Neuron (in vitro differentiated cells): ENCODE data around the gene MYO7B.

ENCODE experiments used
- H2AFZ ChIP-seq: one replicate; pipeline ENCODE4 v1.6.1; 2013; ENCODE audit warnings: low read depth, mild to moderate bottlenecking, inconsistent platforms, low read length, moderate library complexity
- H3K27me3 ChIP-seq: one replicate; pipeline ENCODE4 v1.6.1; 2013; ENCODE audit warnings: low read length; ENCODE audit not compliant: insufficient read depth
- H3K36me3 ChIP-seq: one replicate; pipeline ENCODE4 v1.6.1; 2013; ENCODE audit warnings: low read length; ENCODE audit not compliant: insufficient read depth
- H3K4me1 ChIP-seq: one replicate; pipeline ENCODE4 v1.6.1; 2013; ENCODE audit warnings: low read length; ENCODE audit not compliant: insufficient read depth
- H3K4me3 ChIP-seq: 2 replicates; pipeline ENCODE4 v1.5.1; 2013; ENCODE audit warnings: mild to moderate bottlenecking, low read length, moderate library complexity
- H3K9me3 ChIP-seq: one replicate; pipeline ENCODE4 v1.6.1; 2013; ENCODE audit warnings: low read length

The MYO7B gene

DNA sequence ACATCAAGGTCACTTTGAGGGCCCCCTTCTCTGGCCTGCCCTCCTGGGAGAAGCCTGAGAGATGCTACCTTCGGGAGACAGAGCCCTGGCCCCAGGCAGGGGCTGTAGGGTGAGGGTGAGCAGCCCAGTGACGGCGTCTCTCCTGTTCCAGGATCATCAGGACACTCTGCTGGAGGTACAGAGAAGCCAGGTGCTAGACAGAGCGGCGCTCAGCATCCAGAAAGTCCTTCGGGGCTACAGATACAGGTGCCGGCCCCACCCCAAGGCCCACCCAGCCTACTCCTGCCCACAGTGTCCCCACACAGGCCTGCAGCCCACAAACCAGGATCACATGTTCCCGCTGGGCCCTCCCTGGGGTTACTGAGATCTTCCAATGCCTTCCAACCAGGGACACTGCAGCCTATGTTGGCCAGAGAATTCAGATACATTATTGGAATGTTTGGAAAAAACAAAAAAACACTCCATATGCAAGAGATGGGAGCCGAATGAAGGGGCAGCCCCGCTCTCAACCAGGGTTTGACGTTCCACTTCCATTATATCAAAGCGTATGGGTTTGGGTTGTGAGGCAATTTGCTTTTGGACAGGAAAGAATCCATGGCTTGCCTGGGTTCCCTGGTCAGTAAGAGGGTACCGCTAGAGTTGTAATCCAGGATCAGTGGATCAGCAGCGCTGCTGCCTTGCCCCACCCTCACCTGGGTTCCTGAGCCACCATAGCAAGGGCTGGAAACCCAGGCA, 61.0 kb downstream of the MYO7B start:
- Histone ChIP-seq H3K4me3 (no peak overlapping the region), H3K27me3 (no peaks in the 10 kb centered on the region), H3K9me3 (peaks cover 2% of the 10 kb centered on the region), H3K36me3 (no peaks in the 10 kb centered on the region), H2AFZ (no peak overlapping the region), H3K4me1 (no peaks in the 10 kb centered on the region)

DNA sequence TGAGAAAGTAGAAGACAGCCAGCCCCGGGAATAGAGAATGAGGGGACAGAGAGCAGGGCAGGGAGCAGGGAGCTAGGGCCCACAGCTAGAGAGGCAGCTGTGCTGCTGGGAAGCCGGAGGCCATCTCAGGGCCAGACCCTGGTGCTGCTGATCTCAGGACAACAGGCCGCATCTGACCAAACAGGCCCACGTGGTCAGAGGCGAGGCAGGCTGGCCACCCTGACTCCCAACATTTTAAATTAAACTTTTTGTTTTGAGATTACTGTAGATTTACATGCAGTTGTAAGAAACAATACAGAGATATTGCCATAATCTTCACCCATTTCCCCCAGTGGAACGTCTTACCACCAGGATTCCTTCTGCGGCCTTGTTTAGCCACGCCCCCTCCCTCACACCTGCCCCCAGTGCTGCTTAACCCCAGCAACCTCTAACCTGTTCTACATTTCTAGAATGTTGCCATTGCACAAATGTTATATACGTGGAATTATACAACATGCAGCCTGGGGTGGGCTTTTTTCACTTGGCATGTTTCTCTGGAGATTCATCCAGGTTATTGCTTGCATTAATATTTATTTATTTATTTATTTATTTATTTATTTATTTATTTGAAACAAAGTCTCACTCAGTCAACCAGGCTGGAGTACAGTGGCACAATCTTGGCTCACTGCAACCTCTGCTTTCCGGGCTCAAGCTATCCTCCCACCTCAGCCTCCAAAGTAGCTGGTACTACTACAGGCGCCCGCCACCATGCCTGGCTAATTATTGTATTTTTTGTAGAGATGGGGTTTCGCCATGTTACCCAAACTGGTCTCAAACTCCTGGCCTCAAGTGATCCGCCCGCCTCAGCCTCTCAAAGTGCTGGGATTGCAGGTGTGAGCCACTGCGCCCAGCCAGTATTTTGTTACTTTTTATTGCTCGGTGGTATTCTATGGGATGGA, 61.8 kb downstream of the MYO7B start:
- Histone ChIP-seq H2AFZ (no peak overlapping the region), H3K36me3 (no peaks in the 10 kb centered on the region), H3K9me3 (peaks cover 4% of the 10 kb centered on the region), H3K27me3 (no peaks in the 10 kb centered on the region), H3K4me3 (no peak overlapping the region), H3K4me1 (no peaks in the 10 kb centered on the region)

DNA sequence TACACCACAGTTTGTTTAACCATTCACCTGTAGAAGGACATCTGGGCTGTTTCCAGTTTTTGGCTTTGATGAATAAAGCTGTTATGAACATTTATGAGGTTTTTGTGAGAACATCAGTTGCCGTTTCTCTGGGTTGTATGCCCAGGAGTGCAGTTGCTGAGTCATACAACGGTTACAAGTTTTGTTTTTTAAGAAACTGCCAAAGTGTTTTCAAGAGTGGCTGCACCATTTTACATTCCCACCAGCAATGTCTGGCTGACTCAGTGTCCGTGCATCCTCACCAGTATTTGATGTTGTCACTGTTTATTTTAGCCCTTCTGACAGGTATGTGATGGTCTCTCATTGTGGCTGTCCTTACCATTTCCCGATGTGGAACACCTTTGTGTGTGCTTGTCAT, 62.5 kb downstream of the MYO7B start:
- H3K9me3 ChIP-seq = peaks cover 4% of the 10 kb centered on the region
- no peaks in the 10 kb centered on the region for H3K27me3 ChIP-seq
- H3K36me3 ChIP-seq = no peaks in the 10 kb centered on the region
- H3K4me3 ChIP-seq = no peak overlapping the region
- H3K4me1 ChIP-seq = no peaks in the 10 kb centered on the region
- H2AFZ ChIP-seq = no peak overlapping the region

DNA sequence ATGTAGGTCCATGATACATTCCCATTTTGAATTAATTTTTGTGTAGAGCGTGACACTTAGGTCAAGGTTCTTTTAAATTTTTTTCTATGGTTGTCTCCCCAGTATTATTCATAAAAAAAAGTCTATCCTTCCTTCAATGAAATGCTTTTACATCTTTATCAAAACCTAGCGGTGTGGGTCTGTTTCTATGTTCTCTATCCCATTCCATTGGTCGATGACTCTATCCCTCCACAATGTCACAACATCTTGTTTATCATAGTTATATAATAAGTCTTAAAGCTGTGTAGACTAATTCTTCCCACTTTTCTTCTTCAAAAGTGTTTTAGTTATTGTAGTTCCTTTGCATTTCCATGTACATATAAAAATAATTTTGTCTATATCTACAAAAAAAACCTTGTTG, 63.2 kb downstream of the MYO7B start:
- Histone ChIP-seq H3K36me3 (no peaks in the 10 kb centered on the region), H2AFZ (no peak overlapping the region), H3K4me3 (no peak overlapping the region), H3K9me3 (peaks cover 4% of the 10 kb centered on the region), H3K4me1 (no peaks in the 10 kb centered on the region), H3K27me3 (no peaks in the 10 kb centered on the region)

DNA sequence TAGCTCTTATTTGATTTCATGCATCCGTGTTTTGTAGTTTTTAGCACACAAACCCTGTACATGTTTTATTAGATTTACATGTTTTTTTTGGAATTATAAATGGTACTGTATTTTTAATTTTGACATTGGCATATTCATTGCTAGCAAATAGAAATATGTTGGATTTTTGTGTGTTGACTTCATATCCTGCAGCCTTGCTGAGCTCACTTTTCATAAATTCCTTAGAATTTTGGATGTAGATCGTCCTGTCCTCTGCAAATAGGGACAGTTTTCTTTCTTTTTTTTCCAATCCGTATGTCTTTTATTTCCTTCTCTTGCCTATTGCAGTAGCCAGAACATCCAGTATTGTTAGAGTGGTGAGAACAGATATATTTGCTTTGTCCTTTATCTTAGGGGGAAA, 63.7 kb downstream of the MYO7B start:
- H3K9me3 ChIP-seq = peaks cover 4% of the 10 kb centered on the region
- H3K4me1 ChIP-seq = no peaks in the 10 kb centered on the region
- H3K27me3 ChIP-seq = no peaks in the 10 kb centered on the region
- H3K4me3 ChIP-seq = no peak overlapping the region
- H3K36me3 ChIP-seq = no peaks in the 10 kb centered on the region
- no peak overlapping the region for H2AFZ ChIP-seq

DNA sequence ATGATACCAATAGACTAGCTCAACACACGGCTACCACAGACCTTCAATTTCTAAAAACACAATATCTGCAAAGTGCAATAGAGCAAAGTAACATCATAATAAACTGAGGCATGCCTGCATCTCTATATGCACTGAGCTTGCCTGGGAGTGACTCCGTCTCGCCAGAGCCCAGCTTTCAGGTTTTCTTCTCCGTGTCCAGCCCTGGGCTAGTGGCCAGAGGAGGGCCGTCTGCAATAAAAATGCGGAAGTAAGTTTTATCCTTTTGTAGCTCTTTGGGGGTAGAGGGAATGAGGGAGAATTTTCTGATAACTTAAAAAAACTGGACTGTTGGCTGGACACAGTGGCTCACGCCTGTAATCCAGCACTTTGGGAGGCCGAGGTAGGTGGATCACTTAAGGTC, 69.5 kb downstream of the MYO7B start:
- no peak overlapping the region for H2AFZ ChIP-seq
- no peaks in the 10 kb centered on the region for H3K27me3 ChIP-seq
- H3K4me1 ChIP-seq = no peaks in the 10 kb centered on the region
- peaks cover 5% of the 10 kb centered on the region for H3K9me3 ChIP-seq
- H3K36me3 ChIP-seq = no peaks in the 10 kb centered on the region
- no peak overlapping the region for H3K4me3 ChIP-seq

DNA sequence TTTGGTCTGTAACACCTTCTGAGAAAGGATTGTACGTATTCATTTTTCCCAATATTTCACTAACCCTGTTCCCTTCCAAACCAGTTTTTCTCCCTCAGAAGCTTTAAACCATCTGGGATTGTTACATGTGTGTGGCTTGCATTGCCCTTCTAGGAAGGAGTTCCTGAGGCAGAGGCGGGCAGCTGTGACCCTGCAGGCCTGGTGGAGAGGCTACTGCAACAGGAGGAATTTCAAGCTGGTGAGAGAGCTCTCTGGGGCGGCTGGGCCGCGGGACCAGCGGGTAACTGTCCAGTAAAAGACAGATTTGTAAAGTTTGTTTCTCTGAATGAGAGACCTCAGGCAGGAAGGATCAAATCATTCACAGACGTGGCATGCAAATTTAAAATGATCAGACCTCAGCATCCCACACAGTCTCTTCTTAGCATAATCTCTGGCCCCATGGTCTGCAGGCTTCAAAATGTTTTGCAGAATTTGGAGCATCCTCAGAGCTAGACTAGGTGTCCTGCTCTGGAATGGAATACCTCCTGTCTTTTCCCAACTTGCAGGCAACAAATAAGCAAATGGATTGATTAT, 70.3 kb downstream of the MYO7B start:
- no peaks in the 10 kb centered on the region for H3K4me1 ChIP-seq
- H3K9me3 ChIP-seq = peaks cover 5% of the 10 kb centered on the region
- no peaks in the 10 kb centered on the region for H3K27me3 ChIP-seq
- H3K36me3 ChIP-seq = no peaks in the 10 kb centered on the region
- no peak overlapping the region for H3K4me3 ChIP-seq
- H2AFZ ChIP-seq = no peak overlapping the region

DNA sequence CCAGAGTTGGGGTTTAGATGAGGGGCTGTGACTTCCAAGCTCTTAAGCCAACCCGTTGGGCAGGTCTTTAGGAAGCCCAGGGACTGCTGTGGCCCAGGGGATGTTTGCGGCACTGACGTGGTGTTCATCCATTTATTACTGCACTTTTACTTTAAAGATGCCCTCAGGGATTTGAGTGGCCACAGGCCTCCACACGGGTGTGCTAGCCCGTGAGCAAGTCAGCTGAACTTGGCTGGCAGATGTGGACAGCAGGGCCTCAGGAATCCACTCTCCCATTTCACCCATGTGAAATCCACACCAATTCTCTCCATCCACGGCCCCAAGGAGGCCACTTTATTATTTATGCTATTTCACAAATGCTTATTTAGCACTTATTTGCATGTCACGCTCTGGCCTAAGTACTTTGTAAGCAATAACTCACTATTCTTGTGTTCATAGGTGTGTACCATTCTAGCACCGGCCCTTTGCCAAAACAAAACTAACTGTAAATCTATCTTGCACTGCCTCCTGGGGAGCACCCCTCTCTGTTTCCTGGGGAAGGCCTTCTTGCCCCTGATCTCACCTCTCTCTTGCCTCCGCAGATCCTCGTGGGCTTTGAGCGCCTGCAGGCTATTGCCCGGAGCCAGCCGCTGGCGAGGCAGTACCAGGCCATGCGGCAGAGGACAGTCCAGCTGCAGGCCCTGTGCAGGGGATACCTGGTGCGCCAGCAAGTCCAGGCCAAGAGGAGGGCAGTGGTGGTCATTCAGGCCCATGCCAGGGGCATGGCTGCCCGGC, 71.3 kb downstream of the MYO7B start:
- Histone ChIP-seq H3K9me3 (peaks cover 5% of the 10 kb centered on the region), H3K36me3 (no peaks in the 10 kb centered on the region), H2AFZ (no peak overlapping the region), H3K4me3 (no peak overlapping the region), H3K27me3 (no peaks in the 10 kb centered on the region), H3K4me1 (no peaks in the 10 kb centered on the region)

DNA sequence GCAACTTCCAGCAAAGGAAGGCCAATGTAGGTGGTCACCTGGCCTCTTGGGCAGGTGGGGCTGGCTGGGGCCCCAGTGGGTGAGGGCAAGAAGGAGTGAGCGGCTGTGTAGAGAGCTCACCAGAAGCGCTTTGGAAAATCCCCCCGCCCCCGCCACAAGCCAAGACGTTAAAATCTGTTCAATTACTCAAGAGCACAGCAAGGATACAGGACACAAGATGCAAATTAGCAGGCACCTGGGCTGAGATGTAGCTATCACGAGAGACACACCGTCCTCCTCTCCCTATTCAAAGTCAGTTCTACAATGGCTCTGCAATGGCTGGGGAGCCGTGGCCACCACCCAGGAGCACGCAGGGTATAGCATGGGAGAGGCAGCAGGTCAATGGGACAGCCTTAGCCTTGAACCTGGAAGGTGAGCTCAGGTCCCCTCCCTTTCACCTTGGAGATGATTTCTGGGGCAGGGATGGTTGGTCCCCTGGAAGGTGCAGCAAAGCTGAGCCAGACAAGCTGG, 72.0 kb downstream of the MYO7B start:
- Histone ChIP-seq H3K36me3 (no peaks in the 10 kb centered on the region), H3K4me3 (no peak overlapping the region)

DNA sequence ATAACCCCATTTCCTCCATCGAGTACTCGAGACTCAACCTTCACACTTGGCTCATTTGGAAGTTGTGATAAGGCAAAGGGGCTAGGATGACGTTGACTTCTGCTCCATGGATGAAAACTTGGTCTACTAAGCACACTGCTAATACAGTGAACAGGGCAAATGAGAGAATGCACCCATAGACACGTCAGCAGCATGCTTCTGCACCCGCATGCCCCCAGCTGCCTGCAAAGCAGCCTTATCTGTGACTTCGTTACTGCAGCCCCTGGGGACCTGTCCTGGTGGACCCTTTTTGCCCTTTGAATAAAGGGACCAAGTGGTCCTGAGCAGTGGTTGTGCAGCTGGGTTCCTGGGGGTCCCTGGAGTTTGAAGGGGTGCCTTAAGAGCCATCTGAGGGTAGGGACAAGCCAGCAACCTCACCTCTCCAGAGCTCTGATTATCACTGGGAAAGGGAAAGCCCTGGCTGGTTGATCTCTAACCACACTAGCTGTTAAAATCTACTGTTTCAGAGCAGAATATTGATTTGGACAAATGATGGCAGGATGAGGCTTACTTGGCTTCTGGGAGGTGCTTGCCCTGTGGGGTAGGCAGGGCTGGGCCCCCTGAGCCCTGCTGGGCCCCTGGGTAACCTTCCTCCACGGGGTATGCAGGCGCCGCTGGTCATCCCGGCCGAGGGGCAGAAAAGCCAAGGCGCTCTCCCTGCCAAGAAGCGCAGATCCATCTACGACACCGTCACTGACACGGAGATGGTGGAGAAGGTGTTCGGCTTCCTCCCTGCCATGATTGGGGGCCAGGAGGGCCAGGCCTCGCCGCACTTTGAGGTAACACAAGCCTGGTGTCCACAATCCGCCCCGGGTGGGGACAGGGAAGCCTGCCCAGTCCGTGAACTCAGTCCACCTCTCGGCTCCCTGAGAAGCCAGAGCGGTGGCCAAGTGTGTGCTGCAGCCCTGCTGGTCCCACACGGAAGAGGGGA, 72.9 kb downstream of the MYO7B start:
- no peak overlapping the region for H3K4me3 ChIP-seq
- H3K36me3 ChIP-seq = no peaks in the 10 kb centered on the region
- H3K27me3 ChIP-seq = peaks cover 4% of the 10 kb centered on the region
- H3K4me1 ChIP-seq = no peaks in the 10 kb centered on the region
- no peak overlapping the region for H2AFZ ChIP-seq
- H3K9me3 ChIP-seq = peaks cover 6% of the 10 kb centered on the region

More for the DNA sequence above, 72.0 kb downstream of the MYO7B start:
- Histone ChIP-seq H3K27me3 (peaks cover 4% of the 10 kb centered on the region), H3K9me3 (peaks cover 6% of the 10 kb centered on the region), H2AFZ (no peak overlapping the region), H3K4me1 (no peaks in the 10 kb centered on the region)

DNA sequence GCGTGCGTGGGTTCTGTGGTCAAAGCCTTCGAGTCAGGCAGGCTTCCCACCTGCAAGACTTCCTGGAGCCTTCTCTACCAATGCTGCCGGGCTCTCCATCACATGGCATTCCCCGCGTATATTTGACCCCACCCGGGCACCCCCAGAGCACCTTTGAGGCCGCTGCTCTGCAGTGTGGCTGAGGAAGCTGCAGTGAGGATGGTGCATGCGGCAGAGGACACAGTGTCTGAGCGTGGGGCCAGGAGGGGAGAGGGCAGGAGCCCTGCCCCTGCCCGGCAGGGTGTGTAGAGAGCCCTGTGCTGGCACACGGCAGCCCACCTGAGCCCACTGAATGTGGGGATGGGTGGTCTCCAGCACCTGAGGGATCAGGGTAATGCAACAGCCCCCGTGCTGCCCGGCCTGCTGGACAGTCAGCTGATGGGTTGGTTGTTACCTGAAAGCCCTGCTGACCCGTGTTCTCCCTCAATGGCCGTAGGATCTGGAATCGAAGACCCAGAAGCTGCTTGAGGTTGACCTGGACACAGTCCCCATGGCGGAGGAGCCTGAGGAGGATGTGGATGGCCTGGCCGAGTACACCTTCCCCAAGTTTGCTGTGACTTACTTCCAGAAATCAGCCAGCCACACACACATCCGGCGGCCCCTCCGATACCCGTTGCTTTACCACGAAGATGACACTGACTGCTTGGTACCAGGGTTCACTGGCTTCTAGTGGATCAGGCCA, 73.7 kb downstream of the MYO7B start:
- H3K4me1 ChIP-seq = no peaks in the 10 kb centered on the region

More for the DNA sequence above, 73.7 kb downstream of the MYO7B start:
- Histone ChIP-seq H3K4me3 (no peak overlapping the region), H3K9me3 (peaks cover 10% of the 10 kb centered on the region), H2AFZ (no peak overlapping the region), H3K27me3 (peaks cover 4% of the 10 kb centered on the region), H3K36me3 (no peaks in the 10 kb centered on the region)
